DOHH2 (cell line): ENCODE data around the gene SNRPD1.

Source experiments
- H3F3A ChIP-seq: fragments of 200-600 bp; sonication (generic), shearing (Covaris generic); 2 replicates; pipeline ENCODE4 v1.6.0; 2016; ENCODE audit warnings: antibody characterized with exemption, mild to moderate bottlenecking; ENCODE audit not compliant: control insufficient read depth, insufficient read depth
- H3K27ac ChIP-seq: fragments of 200-600 bp; sonication (generic); 2 replicates; pipeline ENCODE4 v1.5.1; 2014; ENCODE audit warnings: low read depth, mild to moderate bottlenecking, low read length, moderate library complexity
- H3K27me3 ChIP-seq: fragments of 200-600 bp; sonication (generic); 2 replicates; pipeline ENCODE4 v1.6.1; 2014; ENCODE audit warnings: mild to moderate bottlenecking, low read length, mixed read lengths; ENCODE audit not compliant: control insufficient read depth
- H3K36me3 ChIP-seq: fragments of 200-600 bp; sonication (generic); 2 replicates; pipeline ENCODE4 v1.6.1; 2014; ENCODE audit warnings: mild to moderate bottlenecking, low read length, moderate library complexity, mixed read lengths; ENCODE audit not compliant: control insufficient read depth
- H3K4me1 ChIP-seq: fragments of 200-600 bp; sonication (generic); 2 replicates; pipeline ENCODE4 v1.6.1; 2014; ENCODE audit warnings: mild to moderate bottlenecking, low read length, mixed read lengths; ENCODE audit not compliant: control insufficient read depth
- H3K4me2 ChIP-seq: fragments of 200-600 bp; sonication (generic); 2 replicates; pipeline ENCODE4 v1.6.0; 2014; ENCODE audit warnings: mild to moderate bottlenecking, low read length, moderate library complexity
- H3K4me3 ChIP-seq: fragments of 200-600 bp; sonication (generic); 2 replicates; pipeline ENCODE4 v1.5.1; 2014; ENCODE audit warnings: mild to moderate bottlenecking, low read length, mixed read lengths
- H3K79me2 ChIP-seq: fragments of 200-600 bp; sonication (generic); 2 replicates; pipeline ENCODE4 v1.6.1; 2014; ENCODE audit warnings: mild to moderate bottlenecking, low read length, mixed read lengths; ENCODE audit not compliant: control insufficient read depth
- H3K9me2 ChIP-seq: fragments of 200-600 bp; sonication (generic); replicated peaks from 2 replicates; pipeline ENCODE4 v1.6.1; 2014; ENCODE audit warnings: mild to moderate bottlenecking, low read length, mixed read lengths; ENCODE audit not compliant: control insufficient read depth
- H3K9me3 ChIP-seq: fragments of 200-600 bp; sonication (generic); 2 replicates; pipeline ENCODE4 v1.6.1; 2014; ENCODE audit warnings: antibody characterized with exemption, low read length, mixed read lengths; ENCODE audit not compliant: control insufficient read depth, insufficient read depth
- H4K20me1 ChIP-seq: fragments of 200-600 bp; sonication (generic); 2 replicates; pipeline ENCODE4 v1.6.0; 2014; ENCODE audit warnings: low read depth, mild to moderate bottlenecking, antibody characterized with exemption, low read length, moderate library complexity; ENCODE audit not compliant: control insufficient read depth, insufficient read depth
- CTCF ChIP-seq: fragments of 200-600 bp; sonication (generic); IDR thresholded peaks from one replicate; pipeline ENCODE4 v1.5.1; 2014; ENCODE audit warnings: antibody characterized with exemption, mild to moderate bottlenecking, low read depth, low read length; ENCODE audit not compliant: poor library complexity, severe bottlenecking
- EZH2phosphoT487 ChIP-seq: fragments of 200-600 bp; sonication (generic); IDR thresholded peaks from 2 replicates; pipeline ENCODE4 v1.6.1; 2017; ENCODE audit warnings: borderline replicate concordance, mild to moderate bottlenecking, antibody characterized with exemption, low read length, moderate library complexity, mixed read lengths

Gene SNRPD1

DNA sequence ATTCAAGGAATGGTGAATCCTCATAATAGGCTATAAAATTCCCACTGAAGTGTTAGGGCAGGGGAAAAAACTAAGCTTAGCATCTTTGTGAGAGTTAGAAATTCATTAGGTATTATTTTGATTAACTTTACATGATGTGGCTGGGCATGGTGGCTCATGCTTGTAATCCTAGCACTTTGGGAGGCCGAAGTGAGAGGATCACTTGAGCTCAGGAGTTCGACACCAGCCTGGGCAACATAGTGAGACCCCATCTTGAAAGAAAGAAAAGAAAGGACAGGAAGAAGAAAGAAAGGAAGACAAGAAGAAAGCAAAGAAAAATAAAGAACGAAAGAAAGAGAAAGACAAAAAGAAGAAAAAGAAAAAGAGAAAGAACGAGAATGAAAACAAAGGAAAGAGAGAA lies 40.0 kb downstream of the SNRPD1 start:
- Histone ChIP-seq H3K4me3 (no peak overlapping the region), H3K4me2 (no peak overlapping the region), H3K4me1 (no peaks in the 10 kb centered on the region), H3K79me2 (no peaks in the 10 kb centered on the region), H4K20me1 (no peaks in the 10 kb centered on the region), H3F3A (peaks cover 12% of the 10 kb centered on the region; the same call in 1 of the 2 replicates), H3K27ac (no peak overlapping the region), H3K36me3 (peaks cover 21% of the 10 kb centered on the region), H3K9me2 (no peaks in the 10 kb centered on the region), H3K9me3 (no peaks in the 10 kb centered on the region), H3K27me3 (no peaks in the 10 kb centered on the region)
- no peak for TF ChIP-seq EZH2phosphoT487
- no peak for TF ChIP-seq CTCF

GRCh38 chr18:21653361-21653760 lies 41.2 kb downstream of the SNRPD1 start:
- no peak overlapping the region for H3K4me2 ChIP-seq
- H3K79me2 ChIP-seq = no peaks in the 10 kb centered on the region
- H3K4me3 ChIP-seq = no peak overlapping the region
- no peak overlapping the region for H3K27ac ChIP-seq
- peaks cover 7% of the 10 kb centered on the region; the same call in 1 of the 2 replicates for H3F3A ChIP-seq
- H3K36me3 ChIP-seq = peaks cover 28% of the 10 kb centered on the region
- no peaks in the 10 kb centered on the region for H4K20me1 ChIP-seq
- no peaks in the 10 kb centered on the region for H3K27me3 ChIP-seq
- no peaks in the 10 kb centered on the region for H3K4me1 ChIP-seq
- no peaks in the 10 kb centered on the region for H3K9me2 ChIP-seq
- no peaks in the 10 kb centered on the region for H3K9me3 ChIP-seq
- TF ChIP-seq CTCF (no peak), EZH2phosphoT487 (no peak)

DNA sequence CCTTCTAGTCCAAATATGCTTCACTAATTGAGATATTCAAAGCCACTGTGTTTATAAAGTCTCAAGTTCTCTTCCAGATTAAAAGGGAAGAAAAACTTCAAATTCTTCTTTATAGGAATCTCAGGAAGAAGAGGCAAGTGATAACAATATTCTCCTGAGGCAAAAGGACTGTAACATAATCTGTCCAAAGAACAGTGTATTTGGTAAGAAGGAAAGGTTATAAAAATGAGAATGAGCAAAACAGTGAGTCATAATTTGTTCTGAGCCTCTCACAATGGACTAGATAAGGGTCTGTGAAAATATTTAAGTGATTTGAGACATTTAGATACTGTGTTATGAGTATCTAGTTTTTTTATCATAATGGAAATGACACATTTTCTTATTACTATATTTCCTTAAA lies 44.3 kb downstream of the SNRPD1 start:
- TF ChIP-seq EZH2phosphoT487 = no peak
- no peaks in the 10 kb centered on the region for H3K27me3 ChIP-seq
- H3K4me2 ChIP-seq = no peak overlapping the region
- peaks cover 7% of the 10 kb centered on the region; the same call in 1 of the 2 replicates for H3F3A ChIP-seq
- no peak overlapping the region for H3K27ac ChIP-seq
- H3K79me2 ChIP-seq = no peaks in the 10 kb centered on the region
- no peaks in the 10 kb centered on the region for H3K9me3 ChIP-seq
- H3K4me1 ChIP-seq = no peaks in the 10 kb centered on the region
- no peak overlapping the region for H3K4me3 ChIP-seq
- H3K9me2 ChIP-seq = no peaks in the 10 kb centered on the region
- H4K20me1 ChIP-seq = no peaks in the 10 kb centered on the region
- H3K36me3 ChIP-seq = peaks cover 28% of the 10 kb centered on the region

DNA sequence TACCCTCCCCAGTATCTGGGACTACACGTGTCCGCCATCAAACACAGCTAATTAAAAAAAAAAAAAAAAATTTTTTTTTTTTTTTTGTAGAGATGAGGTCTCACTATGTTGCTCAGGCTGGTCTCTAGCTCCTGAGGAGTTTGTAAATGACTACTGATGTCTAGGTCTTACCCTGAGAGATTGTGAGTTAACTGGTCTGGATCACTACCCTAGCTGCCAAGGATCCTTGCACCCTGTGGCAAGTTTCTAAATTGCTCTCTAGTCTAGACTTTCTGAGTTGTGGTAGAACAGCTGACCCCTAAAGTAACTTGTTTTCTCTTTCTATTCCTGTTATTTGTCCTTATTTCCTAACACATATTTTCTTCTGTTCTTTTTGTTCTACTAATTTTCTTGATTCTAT lies 48.0 kb downstream of the SNRPD1 start:
- H3K79me2 ChIP-seq = no peaks in the 10 kb centered on the region
- H4K20me1 ChIP-seq = no peaks in the 10 kb centered on the region
- no peak overlapping the region for H3K27ac ChIP-seq
- H3K4me2 ChIP-seq = no peak overlapping the region
- H3K4me3 ChIP-seq = no peak overlapping the region
- no peaks in the 10 kb centered on the region for H3K9me3 ChIP-seq
- TF ChIP-seq EZH2phosphoT487 (no peak), CTCF (no peak)
- no peaks in the 10 kb centered on the region for H3K4me1 ChIP-seq
- peaks cover 38% of the 10 kb centered on the region for H3K36me3 ChIP-seq
- H3F3A ChIP-seq = no peaks in the 10 kb centered on the region
- H3K27me3 ChIP-seq = no peaks in the 10 kb centered on the region
- no peaks in the 10 kb centered on the region for H3K9me2 ChIP-seq
